ENCODE measurements around the gene CPEB3. TPM values are rescaled to one million over a fixed set of nuclear protein-coding genes. Genes with fewer than 3 reads are reported as not detected.

CPEB3 gene
- total and polyA plus RNA-seq, 3 experiments from 2014 or later = 1.6 to 2.1 (median 2.1) TPM

DNA sequence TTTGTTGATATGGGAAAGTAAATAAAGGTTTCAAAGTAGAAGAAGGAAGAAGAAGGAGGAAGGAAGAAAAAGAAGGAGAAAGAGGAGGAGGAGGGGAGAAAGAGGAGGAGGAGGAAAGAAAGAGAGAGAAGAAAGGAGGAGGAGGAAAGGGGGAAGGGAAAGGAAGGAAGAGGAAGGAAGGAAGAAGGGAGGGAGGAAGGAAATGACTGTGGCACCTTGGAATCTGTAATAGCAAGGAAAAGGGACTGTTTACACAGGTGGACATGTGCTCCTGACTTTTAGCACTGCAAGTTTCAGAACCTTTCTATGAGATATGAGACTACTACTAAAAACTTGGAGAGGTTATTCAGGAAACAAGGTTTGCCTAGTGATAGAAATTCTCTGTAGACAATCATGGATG, 214.2 kb downstream of the CPEB3 start:
- no peak overlapping the region for H3K27ac ChIP-seq (ENCODE audit: low read depth, low read length)
- no peaks in the 10 kb centered on the region for H3K36me3 ChIP-seq (ENCODE audit: insufficient read depth, low read length)
- ChIA-PET CTCF (interaction anchor here (1.0 kb wide), 1 partner anchor 32 kb away, joined by 3 read pairs; no protein-coding TSS in a partner anchor), POLR2A (no interaction called here)
- H3K9me3 ChIP-seq (ENCODE audit: low read length) = no peaks in the 10 kb centered on the region
- H3K4me1 ChIP-seq (ENCODE audit: insufficient read depth, low read length) = no peaks in the 10 kb centered on the region
- H3K4me3 Mint-ChIP-seq = no peak overlapping the region
- H3K27me3 Mint-ChIP-seq = no peaks in the 10 kb centered on the region
- peaks cover 6 to 36% (median 21%) of the 10 kb centered on the region in 3 donors for H3K36me3 Mint-ChIP-seq
- peak overlapping the region in 2 of 8 donors; percentile 10 to 83 for H3K27ac Mint-ChIP-seq
- H3K4me1 Mint-ChIP-seq = no peaks in the 10 kb centered on the region
- H3K9me3 Mint-ChIP-seq = no peaks in the 10 kb centered on the region
- H3K4me3 ChIP-seq (ENCODE audit: low read length) = no peak overlapping the region
- DNase-seq = no peak
- no peaks in the 10 kb centered on the region for H3K27me3 ChIP-seq (ENCODE audit: insufficient read depth, low read length, poor library complexity, severe bottlenecking)

DNA sequence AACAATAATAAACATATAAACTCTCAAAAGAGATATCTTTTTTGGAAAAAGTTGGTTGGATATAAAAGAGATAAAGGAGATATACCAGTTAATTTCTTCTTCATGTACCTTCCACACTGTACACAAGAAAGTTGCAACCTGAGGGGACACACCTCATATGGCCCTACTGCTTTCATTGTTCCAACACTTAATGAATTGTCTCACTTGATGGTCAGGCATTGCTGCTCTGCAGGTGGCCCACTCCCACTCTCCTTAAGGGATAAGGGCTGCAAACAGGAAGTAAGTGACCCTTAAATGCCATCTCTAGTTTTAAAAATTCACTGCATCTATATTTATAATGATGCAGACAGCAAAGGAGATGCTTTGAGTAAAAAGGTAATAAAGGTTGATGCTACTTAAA, 215.0 kb downstream of the CPEB3 start:
- H3K27me3 Mint-ChIP-seq = no peaks in the 10 kb centered on the region
- Histone ChIP-seq H3K36me3 (ENCODE audit: insufficient read depth, low read length) (no peaks in the 10 kb centered on the region), H3K9me3 (ENCODE audit: low read length) (no peaks in the 10 kb centered on the region), H3K4me3 (ENCODE audit: low read length) (no peak overlapping the region), H3K27me3 (ENCODE audit: insufficient read depth, low read length, poor library complexity, severe bottlenecking) (no peaks in the 10 kb centered on the region), H3K27ac (ENCODE audit: low read depth, low read length) (no peak overlapping the region), H3K4me1 (ENCODE audit: insufficient read depth, low read length) (no peaks in the 10 kb centered on the region)
- DNase-seq = no peak
- no peaks in the 10 kb centered on the region for H3K4me1 Mint-ChIP-seq
- no peaks in the 10 kb centered on the region for H3K9me3 Mint-ChIP-seq
- H3K36me3 Mint-ChIP-seq = peaks cover under 1 to 29% (median 16%) of the 10 kb centered on the region in 3 donors
- no peak overlapping the region for H3K27ac Mint-ChIP-seq
- ChIA-PET CTCF (interaction anchor here (1.4 kb wide), 1 partner anchor 10 kb away, joined by 3 read pairs; no protein-coding TSS in a partner anchor), POLR2A (no interaction called here)
- no peak overlapping the region for H3K4me3 Mint-ChIP-seq

DNA sequence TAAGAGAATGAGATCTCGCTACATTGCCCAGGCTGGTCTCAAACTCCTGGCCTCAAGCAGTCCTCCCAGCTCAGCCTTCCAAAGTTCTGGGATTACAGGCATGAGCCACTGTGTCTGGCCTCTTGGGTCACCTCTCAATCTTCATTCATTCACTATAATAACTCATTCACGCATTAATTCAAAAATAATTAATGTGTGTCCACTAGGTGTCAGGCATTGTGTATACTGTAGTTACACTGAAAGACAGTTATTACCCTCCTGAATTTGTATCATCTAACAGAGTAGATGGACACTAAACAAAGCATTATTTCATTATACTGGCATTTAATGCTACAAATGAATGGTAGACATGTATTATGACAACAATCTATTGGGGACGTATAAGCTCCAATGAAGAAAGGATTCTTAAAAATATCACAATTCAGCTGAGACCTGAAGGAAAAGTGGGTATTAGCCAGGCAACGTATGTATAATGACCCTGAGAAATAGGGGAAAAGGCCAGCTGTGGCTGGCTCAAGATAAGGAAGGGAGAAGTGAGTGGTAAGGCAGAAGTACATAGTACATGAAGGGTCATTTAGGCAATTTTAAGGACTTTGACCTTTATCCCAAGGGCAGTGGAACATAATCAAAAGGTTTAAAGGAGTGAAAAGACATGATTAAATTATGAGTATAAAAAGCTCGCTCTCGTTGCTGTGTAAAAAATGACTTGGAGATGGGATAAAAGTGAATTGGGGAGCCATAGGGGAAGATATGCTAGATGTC, 216.6 kb downstream of the CPEB3 start:
- Histone ChIP-seq H3K27me3 (ENCODE audit: insufficient read depth, low read length, poor library complexity, severe bottlenecking) (no peaks in the 10 kb centered on the region), H3K4me3 (ENCODE audit: low read length) (no peak overlapping the region), H3K4me1 (ENCODE audit: insufficient read depth, low read length) (no peaks in the 10 kb centered on the region), H3K27ac (ENCODE audit: low read depth, low read length) (no peak overlapping the region), H3K36me3 (ENCODE audit: insufficient read depth, low read length) (no peaks in the 10 kb centered on the region), H3K9me3 (ENCODE audit: low read length) (no peaks in the 10 kb centered on the region)
- Mint-ChIP-seq H3K4me1 (no peaks in the 10 kb centered on the region), H3K27ac (no peak overlapping the region), H3K36me3 (peaks cover 0 to 20% (median 14%) of the 10 kb centered on the region in 3 donors), H3K9me3 (no peaks in the 10 kb centered on the region), H3K4me3 (no peak overlapping the region), H3K27me3 (no peaks in the 10 kb centered on the region)
- no peak for DNase-seq
- ChIA-PET CTCF (no interaction called here), POLR2A (no interaction called here)

GRCh38 chr10:92068900-92069299, 222.0 kb downstream of the CPEB3 start:
- POLR2A ChIA-PET = no interaction called here

GRCh38 chr10:92066386-92066785, 224.5 kb downstream of the CPEB3 start:
- H3K4me3 Mint-ChIP-seq = no peak overlapping the region
- POLR2A ChIA-PET = no interaction called here
- no peaks in the 10 kb centered on the region for H3K4me1 ChIP-seq (ENCODE audit: insufficient read depth, low read length)
- no peak overlapping the region for H3K27ac Mint-ChIP-seq
- no peaks in the 10 kb centered on the region for H3K9me3 ChIP-seq (ENCODE audit: low read length)
- H3K4me3 ChIP-seq (ENCODE audit: low read length) = no peak overlapping the region
- no peak for DNase-seq
- no peaks in the 10 kb centered on the region for H3K9me3 Mint-ChIP-seq
- H3K36me3 Mint-ChIP-seq = peaks cover 0 to 4% (median 3%) of the 10 kb centered on the region in 3 donors
- no peaks in the 10 kb centered on the region for H3K36me3 ChIP-seq (ENCODE audit: insufficient read depth, low read length)
- CTCF ChIA-PET = no interaction called here
- H3K27ac ChIP-seq (ENCODE audit: low read depth, low read length) = no peak overlapping the region
- no peaks in the 10 kb centered on the region for H3K4me1 Mint-ChIP-seq
- no peaks in the 10 kb centered on the region for H3K27me3 ChIP-seq (ENCODE audit: insufficient read depth, low read length, poor library complexity, severe bottlenecking)
- H3K27me3 Mint-ChIP-seq = no peaks in the 10 kb centered on the region

More at GRCh38 chr10:92068900-92069299, 222.0 kb downstream of the CPEB3 start:
- DNase-seq = no peak
- CTCF ChIA-PET = no interaction called here
- no peak overlapping the region for H3K4me3 Mint-ChIP-seq
- no peaks in the 10 kb centered on the region for H3K4me1 Mint-ChIP-seq
- peaks cover 0 to 4% (median 3%) of the 10 kb centered on the region in 3 donors for H3K36me3 Mint-ChIP-seq
- H3K9me3 ChIP-seq (ENCODE audit: low read length) = no peaks in the 10 kb centered on the region
- no peaks in the 10 kb centered on the region for H3K27me3 ChIP-seq (ENCODE audit: insufficient read depth, low read length, poor library complexity, severe bottlenecking)
- no peaks in the 10 kb centered on the region for H3K36me3 ChIP-seq (ENCODE audit: insufficient read depth, low read length)
- H3K4me1 ChIP-seq (ENCODE audit: insufficient read depth, low read length) = no peaks in the 10 kb centered on the region
- H3K27ac Mint-ChIP-seq = no peak overlapping the region
- H3K9me3 Mint-ChIP-seq = no peaks in the 10 kb centered on the region
- H3K27ac ChIP-seq (ENCODE audit: low read depth, low read length) = no peak overlapping the region
- H3K4me3 ChIP-seq (ENCODE audit: low read length) = no peak overlapping the region
- no peaks in the 10 kb centered on the region for H3K27me3 Mint-ChIP-seq

DNA sequence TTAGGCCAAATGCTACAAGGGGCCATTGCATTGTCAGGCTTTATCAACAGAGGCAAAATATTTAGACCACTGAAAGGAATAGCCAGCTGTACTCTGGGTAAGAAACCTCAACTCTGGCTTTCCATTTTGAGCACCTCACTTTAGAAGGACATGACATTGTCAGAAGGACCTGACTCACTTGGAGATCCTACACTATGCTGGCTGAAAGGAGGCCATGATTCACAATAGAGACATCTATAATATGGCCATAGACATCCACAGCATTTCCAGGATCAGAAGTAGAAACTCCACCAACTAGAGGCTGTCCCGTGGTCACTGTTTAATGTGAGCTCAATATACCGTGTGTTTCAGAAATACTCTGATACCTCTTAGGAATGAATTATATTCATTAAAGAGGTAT, 226.4 kb downstream of the CPEB3 start:
- H3K9me3 Mint-ChIP-seq = no peaks in the 10 kb centered on the region
- no peaks in the 10 kb centered on the region for H3K4me1 ChIP-seq (ENCODE audit: insufficient read depth, low read length)
- peaks cover 0 to 7% (median 0%) of the 10 kb centered on the region in 3 donors for H3K36me3 Mint-ChIP-seq
- no peaks in the 10 kb centered on the region for H3K27me3 ChIP-seq (ENCODE audit: insufficient read depth, low read length, poor library complexity, severe bottlenecking)
- H3K9me3 ChIP-seq (ENCODE audit: low read length) = no peaks in the 10 kb centered on the region
- no peak overlapping the region for H3K4me3 ChIP-seq (ENCODE audit: low read length)
- H3K36me3 ChIP-seq (ENCODE audit: insufficient read depth, low read length) = no peaks in the 10 kb centered on the region
- no peak for DNase-seq
- no peak overlapping the region for H3K27ac Mint-ChIP-seq
- ChIA-PET POLR2A (no interaction called here), CTCF (interaction anchor here (1.2 kb wide), 1 partner anchor 9 kb away, joined by 4 read pairs; no protein-coding TSS in a partner anchor)
- no peaks in the 10 kb centered on the region for H3K4me1 Mint-ChIP-seq
- no peak overlapping the region for H3K4me3 Mint-ChIP-seq
- H3K27ac ChIP-seq (ENCODE audit: low read depth, low read length) = no peak overlapping the region
- no peaks in the 10 kb centered on the region for H3K27me3 Mint-ChIP-seq

DNA sequence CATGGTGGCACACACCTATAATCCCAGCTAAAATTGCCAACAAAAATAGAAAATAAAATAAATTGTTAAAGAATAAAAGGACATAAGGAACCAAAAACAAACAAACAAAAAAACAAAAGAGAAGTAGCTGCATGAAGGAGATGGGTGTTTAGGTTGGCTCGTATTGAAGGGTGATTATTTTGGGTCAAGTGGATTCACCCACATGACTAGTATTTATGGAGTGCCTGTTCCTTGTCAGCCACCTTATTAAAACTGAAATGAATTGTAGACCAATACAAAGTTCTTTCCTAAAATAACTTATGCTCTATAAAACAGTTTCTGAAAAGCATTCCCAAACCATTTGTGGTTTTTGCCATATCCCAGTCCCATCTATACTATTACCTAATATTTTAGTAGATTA, 228.6 kb downstream of the CPEB3 start:
- no peaks in the 10 kb centered on the region for H3K27me3 ChIP-seq (ENCODE audit: insufficient read depth, low read length, poor library complexity, severe bottlenecking)
- H3K4me3 ChIP-seq (ENCODE audit: low read length) = no peak overlapping the region
- H3K36me3 ChIP-seq (ENCODE audit: insufficient read depth, low read length) = no peaks in the 10 kb centered on the region
- H3K9me3 Mint-ChIP-seq = no peaks in the 10 kb centered on the region
- H3K4me1 ChIP-seq (ENCODE audit: insufficient read depth, low read length) = no peaks in the 10 kb centered on the region
- no peak overlapping the region for H3K27ac ChIP-seq (ENCODE audit: low read depth, low read length)
- CTCF ChIA-PET = no interaction called here
- H3K36me3 Mint-ChIP-seq = peaks cover 0 to 9% (median 0%) of the 10 kb centered on the region in 3 donors
- POLR2A ChIA-PET = interaction anchor here (0.7 kb wide), 1 partner anchor 16 kb away, joined by 5 read pairs; no protein-coding TSS in a partner anchor
- H3K9me3 ChIP-seq (ENCODE audit: low read length) = no peaks in the 10 kb centered on the region
- no peak for DNase-seq
- no peak overlapping the region for H3K27ac Mint-ChIP-seq
- H3K4me3 Mint-ChIP-seq = no peak overlapping the region
- H3K4me1 Mint-ChIP-seq = no peaks in the 10 kb centered on the region
- peaks cover 0 to 1% of the 10 kb centered on the region in 2 donors for H3K27me3 Mint-ChIP-seq

- Histone ChIP-seq H3K4me1 (ENCODE audit: insufficient read depth, low read length) (no peaks in the 10 kb centered on the region), H3K27ac (ENCODE audit: low read depth, low read length) (no peak overlapping the region), H3K9me3 (ENCODE audit: low read length) (no peaks in the 10 kb centered on the region), H3K36me3 (ENCODE audit: insufficient read depth, low read length) (no peaks in the 10 kb centered on the region), H3K27me3 (ENCODE audit: insufficient read depth, low read length, poor library complexity, severe bottlenecking) (no peaks in the 10 kb centered on the region), H3K4me3 (ENCODE audit: low read length) (no peak overlapping the region)
- no peak for DNase-seq
- POLR2A ChIA-PET = no interaction called here
- H3K4me3 Mint-ChIP-seq = no peak overlapping the region
- H3K36me3 Mint-ChIP-seq = peaks cover 3 to 26% (median 11%) of the 10 kb centered on the region in 3 donors
- no peak overlapping the region for H3K27ac Mint-ChIP-seq
- peaks cover 0 to 1% of the 10 kb centered on the region in 2 donors for H3K27me3 Mint-ChIP-seq
- peaks cover 0 to 4% (median 0%) of the 10 kb centered on the region in 3 donors for H3K4me1 Mint-ChIP-seq
- CTCF ChIA-PET = interaction anchor here (1.0 kb wide), 1 partner anchor 10 kb away, joined by 4 read pairs; no protein-coding TSS in a partner anchor
- no peaks in the 10 kb centered on the region for H3K9me3 Mint-ChIP-seq
Measured at GRCh38 chr10:92054807-92055206, 236.1 kb downstream of the CPEB3 start.
